Activated CD8-positive, alpha-beta memory T cell treated with anti-CD3 and anti-CD28 coated beads for 36 hours (primary cell): ENCODE results near the gene HAGH. TPM values are rescaled to one million over a fixed set of nuclear protein-coding genes. Genes with fewer than 3 reads are reported as not detected.
"Not testable (repeated sequence)": the region's sequence is repeated elsewhere in the genome, so short reads cannot be mapped to it uniquely, and the experiment has no call there.

Experiments
- CTCF ChIA-PET: fragments of 350-600 bp; sonication (Branson Sonifier 250); formaldehyde crosslinking; loops from one replicate; lab custom pipeline; 2021; ENCODE audit warnings: antibody characterized with exemption; lab: Charles Lee
- POLR2A ChIA-PET: fragments of 350-600 bp; sonication (Branson Sonifier 250); formaldehyde crosslinking; loops from one replicate; lab custom pipeline; 2021; ENCODE audit warnings: antibody characterized with exemption; lab: Charles Lee
- total RNA-seq, 2 experiments: library from RNA; stranded (reverse); gene quantifications; one replicate each; pipeline ENCODE4 v1.2.3, GENCODE V29; 2021

The HAGH gene
- total RNA-seq, 2 experiments from 2014 or later: 34.4 to 35.8 TPM

DNA sequence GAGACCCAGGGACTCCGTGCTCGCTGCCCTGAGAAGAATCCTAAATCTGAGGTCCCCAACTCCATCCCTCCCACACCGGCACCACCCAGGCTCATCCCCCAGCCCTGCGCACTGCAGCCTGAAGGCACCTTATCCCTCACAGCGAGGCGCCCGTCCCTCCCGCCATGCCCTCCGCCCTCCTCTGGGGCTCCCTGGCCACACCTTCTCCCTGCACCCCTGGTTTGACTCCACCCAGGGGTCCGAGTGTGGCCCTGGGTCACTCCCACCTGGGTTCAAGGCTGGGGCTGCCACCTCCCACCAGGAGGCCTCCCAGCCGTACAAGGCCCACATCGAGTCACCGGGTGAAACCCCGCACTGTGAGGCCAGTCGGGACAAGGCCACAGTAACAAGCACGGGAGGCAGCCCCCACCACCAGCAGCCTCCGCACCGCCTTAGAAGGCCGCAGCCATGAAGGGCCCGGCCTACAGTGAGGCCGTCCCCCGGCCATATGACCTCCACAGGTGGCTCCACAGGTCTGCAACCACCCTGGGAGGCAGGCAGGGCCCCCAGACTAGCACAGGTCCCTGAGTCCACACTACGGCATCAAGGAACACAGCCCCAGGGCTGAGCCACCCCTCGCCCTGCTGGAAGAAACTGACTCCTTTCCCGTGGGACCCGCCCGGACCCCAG is 8.3 kb downstream of the HAGH start:
- ChIA-PET POLR2A (no interaction called here), CTCF (no interaction called here)

DNA sequence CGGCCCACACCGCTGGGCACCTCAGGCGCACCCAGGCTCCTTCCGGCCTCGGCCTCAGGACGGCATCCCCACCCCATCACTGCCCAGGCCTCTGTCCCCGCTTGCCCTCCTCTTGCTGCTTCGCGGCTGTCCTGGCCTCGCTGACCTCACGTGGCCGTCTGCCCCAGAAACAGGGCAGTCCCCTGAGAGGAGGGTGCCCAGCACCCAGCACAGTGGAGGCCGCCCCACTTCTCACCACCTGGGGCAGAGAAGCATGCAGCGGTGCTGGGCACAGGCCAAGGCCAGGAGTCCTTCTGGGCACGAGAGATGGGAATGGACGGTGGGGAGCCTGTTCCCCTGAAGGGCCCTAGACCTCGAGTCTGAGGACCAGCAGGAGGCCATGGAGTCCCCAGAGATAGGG is 8.9 kb downstream of the HAGH start:
- CTCF ChIA-PET: interaction anchor here (1.7 kb wide), 1 partner anchor 10 kb away, joined by 4 read pairs; the partner anchor contains the start of gene FAHD1
- POLR2A ChIA-PET: no interaction called here

DNA sequence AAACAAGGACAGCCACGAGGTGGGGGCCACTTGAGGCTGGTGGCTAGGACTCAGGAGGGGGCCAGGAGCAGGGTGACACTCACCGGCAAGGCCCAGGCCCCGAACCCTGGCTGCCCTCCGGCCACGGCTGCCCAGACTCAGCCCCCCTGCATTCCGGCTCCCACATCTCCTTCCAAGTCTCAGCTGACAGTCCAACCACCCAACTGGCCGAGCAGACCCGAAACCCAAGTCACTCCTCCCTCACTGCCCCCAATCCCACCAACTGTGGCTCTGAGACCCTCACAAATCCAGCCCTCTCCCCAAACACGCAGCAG is 9.4 kb downstream of the HAGH start:
- ChIA-PET CTCF (interaction anchor here (1.7 kb wide), 1 partner anchor 10 kb away, joined by 4 read pairs; the partner anchor contains the start of gene FAHD1), POLR2A (no interaction called here)

DNA sequence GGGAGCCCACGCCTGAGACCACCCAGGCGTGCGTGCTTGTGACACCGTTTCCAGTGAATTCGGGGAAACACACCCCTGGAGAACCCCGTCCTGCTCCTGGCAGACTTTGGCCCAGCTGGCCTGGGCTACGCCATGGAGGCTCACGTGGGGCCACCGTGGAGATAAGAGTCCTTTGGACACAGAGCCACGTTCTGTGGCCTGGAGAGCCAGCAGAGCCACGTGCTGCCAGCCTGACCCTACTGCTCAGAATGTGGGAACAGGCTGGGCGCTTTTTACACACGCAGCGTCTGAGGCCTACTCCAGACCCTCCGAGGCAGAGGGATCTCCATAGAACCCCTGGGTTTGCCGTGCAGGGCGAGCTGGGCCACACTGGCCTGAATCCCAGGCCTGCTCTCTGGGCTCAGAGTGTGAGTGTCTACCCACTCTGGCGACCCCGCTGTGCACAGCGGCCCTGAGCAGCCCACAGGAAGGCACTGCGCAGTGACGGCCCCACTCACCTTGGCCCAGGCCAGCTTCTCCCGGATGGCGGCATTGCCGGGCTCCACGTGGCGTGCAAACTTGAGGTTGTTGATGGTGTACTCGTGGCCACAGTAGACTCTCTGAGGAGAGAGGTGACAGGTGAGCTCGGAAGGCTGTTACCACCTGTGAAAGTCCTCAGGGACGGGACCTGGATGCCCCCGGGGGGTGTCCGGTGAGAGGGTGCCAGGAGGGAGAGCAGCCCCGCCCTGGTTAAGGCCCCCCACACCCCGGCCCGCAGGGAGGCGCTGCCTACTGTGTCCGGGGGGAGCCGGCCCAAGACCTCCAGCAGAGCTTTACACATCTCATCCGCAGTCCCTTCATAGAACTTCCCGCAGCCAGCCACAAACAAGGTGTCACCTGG is 10.0 kb downstream of the HAGH start:
- CTCF ChIA-PET: interaction anchor here (1.7 kb wide), 1 partner anchor 11 kb away, joined by 4 read pairs; the partner anchor contains the start of gene FAHD1
- POLR2A ChIA-PET: no interaction called here

DNA sequence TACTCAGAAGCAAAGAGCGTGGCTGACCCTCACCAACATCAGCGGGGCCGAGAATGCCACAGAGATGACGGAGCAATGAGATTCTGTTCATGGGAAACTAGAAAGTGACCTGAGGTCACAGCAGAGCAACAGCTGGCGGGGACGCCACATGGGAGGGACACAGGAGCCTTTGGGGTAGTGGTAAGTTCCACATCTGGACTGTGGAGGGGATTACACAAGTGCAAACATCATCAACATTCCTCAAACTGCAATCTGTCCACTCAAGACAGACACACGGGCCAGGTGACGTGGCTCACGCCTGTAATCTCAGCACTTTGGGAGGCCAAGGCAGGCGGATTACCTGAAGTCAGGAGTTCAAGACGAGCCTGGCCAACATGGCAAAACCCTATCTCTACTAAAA is 11.2 kb downstream of the HAGH start:
- POLR2A ChIA-PET: no interaction called here

DNA sequence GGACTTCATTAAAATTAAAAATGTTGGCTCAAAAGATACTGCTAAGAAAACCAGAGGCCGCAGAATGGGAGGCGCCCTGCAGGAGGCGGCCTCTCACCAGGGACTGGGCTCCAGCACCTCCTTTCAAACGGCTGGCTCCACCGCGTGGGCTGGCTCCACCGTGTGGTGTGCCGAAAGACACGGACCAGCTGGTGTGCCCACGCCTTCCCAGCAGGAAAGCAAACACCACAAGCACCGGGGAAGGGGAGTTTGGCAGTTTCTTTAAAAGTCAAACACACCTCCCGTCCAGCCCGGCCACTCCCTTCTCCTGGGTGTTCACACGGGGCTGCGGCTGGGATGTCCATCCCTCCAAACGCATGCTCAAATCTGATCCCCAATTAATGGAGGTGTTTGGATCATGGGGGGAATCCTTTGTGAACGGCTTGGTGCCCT is 13.9 kb downstream of the HAGH start:
- CTCF ChIA-PET: no interaction called here
- POLR2A ChIA-PET: no interaction called here

More for the DNA sequence above, 11.2 kb downstream of the HAGH start:
- CTCF ChIA-PET: no interaction called here

DNA sequence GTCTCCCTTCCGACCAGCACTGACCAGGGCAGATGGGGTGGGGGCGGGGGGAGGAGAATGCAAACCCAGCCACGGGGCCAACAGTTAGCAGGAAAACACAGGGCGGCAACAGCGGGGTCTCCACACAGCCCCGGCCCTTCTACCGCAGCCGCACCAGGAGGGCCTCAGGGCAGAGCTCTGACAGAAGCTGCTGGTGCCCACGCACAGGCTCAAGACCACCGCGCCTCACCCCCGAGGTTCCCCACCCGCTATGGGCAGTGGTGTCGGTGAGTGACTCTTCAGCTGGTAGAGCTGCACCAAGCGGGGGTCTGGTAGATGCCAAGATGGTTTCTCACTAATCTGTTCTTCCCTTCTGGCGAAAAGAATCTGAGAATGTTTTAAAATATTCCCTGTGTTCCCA is 16.1 kb downstream of the HAGH start:
- CTCF ChIA-PET: no interaction called here
- POLR2A ChIA-PET: no interaction called here

DNA sequence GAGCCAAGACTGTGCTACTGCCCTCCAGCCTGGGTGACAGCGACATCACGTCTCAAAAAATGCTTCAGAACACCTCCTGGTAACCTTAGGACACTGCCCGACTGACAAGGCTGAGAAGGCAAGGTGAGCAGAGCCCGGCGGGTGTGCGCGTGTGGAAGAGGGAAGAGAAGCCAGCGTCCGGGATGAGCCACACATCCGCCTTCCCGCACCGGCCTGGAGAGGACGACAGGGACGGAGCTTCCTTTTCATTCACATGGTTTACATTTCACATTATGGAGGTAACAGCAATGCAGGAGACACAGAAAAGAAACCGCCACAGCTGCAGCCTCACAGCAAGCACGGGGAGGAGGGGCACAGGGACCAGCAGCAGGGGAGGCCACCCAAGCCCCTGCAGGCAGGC is 16.5 kb downstream of the HAGH start:
- POLR2A ChIA-PET: no interaction called here
- CTCF ChIA-PET: no interaction called here

DNA sequence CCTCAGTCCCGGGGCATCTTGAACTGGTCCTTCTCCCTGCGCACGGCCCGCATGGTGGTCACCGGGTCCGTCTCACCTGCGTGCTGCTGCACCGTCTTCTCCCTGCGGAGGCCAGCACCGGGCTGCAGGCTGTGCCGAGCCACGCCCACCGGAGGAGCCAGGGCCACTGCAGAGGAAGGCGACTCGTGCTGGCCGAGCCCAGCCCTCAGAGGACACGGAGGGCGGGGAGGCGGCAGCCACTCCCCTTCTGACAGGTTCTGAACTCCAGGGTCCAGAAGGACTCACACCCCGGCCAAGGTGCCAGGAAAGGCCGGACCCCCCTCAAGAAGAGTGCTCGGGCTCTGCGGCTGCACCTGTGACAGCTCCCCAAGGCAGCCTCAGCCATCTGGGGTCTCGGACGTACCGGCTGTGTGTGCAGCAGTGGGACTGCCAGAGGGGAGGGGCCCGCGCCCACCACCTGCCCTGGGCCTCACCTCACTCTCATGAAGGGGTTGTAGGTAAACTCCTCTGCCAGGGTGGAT is 17.3 kb downstream of the HAGH start:
- ChIA-PET POLR2A (no interaction called here), CTCF (no interaction called here)

DNA sequence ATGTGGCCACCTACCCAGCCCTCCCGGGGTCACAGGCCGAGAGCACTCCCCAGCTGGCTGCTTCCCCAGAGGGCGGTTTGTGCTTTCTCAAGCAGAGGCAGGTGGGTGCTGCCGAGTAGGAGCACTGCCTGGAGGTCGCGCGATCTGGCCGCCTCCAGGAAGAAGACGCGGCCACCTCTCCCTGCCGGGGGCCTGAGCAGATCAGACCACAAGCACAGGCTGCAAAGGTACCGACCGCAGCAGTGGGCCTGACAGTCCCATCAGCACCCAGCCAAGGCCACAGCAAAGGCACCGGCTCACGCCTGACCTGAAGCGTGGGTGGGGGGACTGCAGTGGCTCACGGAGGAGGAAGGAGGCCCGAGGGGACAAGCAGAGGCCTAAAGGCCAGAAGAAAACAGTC is 17.9 kb downstream of the HAGH start:
- ChIA-PET CTCF (no interaction called here), POLR2A (no interaction called here)

DNA sequence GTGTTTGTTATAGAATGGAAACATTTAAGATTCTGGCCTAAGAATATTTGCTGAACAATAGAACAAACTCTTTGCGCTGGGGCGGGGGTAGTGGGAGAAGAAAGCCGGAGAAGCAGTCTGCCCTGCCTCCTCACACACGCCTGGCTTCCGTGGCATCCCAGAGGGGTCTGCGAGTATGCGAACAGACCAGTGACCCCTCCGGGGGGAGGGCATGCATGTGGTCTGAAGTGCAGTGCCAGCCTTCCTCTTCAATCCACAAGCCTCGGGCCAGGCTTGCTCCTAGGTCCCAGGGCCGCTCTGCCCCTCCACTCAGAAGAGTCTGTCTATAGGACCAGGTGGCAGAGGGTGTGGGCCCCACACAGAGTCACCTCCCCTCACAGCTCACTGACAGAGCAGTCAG is 19.0 kb downstream of the HAGH start:
- CTCF ChIA-PET: no interaction called here
- POLR2A ChIA-PET: no interaction called here

DNA sequence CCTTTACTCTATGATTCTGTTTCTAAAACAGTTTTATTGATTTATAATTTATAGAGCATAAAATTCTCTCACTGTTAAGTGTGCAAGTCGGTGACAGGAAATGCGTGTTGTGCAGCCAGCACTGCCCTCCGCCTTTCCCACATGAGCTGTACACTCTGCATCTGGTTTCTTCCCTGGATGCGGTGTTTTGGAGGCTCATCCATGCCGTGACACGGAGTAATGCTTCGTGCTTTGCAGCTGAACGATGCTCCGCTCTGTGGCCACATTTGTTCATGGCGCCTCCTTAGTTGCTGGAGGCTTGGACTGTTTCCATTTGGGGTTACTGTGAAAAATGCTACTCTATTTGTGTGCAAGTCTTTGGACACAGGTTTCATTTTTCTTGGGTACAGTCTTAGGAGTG is 25.9 kb downstream of the HAGH start:
- ChIA-PET POLR2A (no interaction called here), CTCF (no interaction called here)

DNA sequence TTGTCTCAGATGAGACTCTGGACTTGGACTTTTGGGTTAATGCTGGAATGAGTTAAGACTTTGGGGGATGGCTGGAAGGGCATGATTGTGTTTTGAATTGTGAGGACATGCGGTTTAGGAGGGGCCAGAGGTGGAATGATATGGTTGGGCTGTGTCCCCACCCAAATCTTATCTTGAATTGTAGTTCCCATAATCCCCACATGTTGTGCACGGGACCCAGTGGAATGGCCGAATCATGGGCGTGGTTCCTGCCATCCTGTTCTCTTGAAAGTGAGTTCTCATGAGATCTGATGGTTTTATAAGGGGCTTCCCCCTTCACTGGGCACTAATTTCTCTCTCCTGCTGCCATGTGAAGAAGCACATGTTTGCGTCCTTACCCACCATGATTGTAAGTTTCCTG is 27.4 kb downstream of the HAGH start:
- CTCF ChIA-PET, POLR2A ChIA-PET: not testable (repeated sequence)

DNA sequence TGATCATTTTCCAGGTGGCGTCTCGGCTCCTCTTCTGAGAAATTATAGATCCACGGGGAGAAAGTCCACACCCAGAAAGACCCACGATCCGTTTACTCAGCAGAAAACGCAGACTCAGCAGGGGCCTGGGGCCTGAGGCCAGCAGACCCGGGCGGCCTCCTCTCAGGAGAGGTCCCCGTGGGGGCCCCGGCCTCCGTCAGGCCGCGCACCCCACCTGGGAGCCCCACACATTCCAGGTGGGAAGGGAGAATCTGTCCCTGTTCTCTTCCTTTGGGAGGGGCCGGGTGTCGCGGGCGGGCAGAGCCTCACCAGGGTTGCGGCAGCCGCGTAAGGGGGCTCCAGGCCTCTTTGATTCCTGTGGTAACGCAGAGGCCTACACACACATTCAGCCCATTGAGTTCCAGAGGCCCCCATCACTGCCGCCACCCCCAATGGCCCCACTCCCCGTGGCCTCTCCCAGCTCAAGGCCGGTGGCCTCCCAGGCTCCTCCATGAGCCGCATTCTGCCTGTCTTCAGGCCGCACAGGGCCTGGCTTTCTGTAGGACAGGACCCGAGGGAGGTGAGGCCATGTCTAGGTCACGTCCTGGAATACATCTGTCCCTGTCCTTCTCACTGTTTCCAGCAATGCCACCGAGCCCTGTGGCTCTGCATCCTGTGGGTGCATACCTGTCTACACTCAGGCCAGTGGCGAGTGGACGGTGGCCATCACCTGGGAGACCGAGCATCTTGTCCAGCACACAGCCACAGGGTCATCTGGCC is 31.5 kb downstream of the HAGH start:
- ChIA-PET CTCF (no interaction called here), POLR2A (no interaction called here)

DNA sequence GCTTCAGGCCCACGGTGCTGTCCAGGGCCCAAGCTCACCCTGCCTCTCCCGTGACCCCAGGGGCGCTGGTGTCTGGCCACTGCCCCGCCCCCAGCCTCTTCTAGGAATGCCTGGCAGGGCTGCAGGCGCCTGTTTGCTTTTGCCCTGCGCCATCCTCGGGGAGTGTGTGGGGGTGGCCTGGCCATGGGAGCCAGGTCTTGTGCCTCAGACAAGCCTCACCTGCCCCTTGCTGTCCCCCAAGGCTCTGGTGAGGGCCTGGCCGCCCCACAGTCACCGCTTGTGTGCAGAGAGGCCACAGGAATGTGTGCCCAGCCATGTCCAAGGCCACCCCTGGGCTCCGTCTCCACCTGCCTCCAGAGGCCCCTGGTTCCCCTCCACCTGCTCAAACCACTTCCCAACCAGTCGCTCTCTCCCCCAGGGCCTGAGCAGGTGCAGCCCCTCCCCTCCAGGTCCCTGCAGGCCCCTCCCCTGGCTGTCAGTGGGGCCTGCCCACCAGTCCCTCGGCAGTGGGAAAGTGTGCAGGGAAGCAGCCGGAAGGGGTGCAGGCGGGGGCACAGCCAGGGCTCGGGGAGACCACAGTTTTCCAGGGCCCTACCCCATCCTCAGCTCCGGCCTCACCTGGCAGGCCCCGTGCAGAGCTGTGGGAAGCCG is 32.3 kb downstream of the HAGH start:
- ChIA-PET POLR2A (no interaction called here), CTCF (interaction anchor here (1.3 kb wide), 1 partner anchor 12 kb away, joined by 3 read pairs; the partner anchor contains the start of genes NUBP2 and SPSB3)

DNA sequence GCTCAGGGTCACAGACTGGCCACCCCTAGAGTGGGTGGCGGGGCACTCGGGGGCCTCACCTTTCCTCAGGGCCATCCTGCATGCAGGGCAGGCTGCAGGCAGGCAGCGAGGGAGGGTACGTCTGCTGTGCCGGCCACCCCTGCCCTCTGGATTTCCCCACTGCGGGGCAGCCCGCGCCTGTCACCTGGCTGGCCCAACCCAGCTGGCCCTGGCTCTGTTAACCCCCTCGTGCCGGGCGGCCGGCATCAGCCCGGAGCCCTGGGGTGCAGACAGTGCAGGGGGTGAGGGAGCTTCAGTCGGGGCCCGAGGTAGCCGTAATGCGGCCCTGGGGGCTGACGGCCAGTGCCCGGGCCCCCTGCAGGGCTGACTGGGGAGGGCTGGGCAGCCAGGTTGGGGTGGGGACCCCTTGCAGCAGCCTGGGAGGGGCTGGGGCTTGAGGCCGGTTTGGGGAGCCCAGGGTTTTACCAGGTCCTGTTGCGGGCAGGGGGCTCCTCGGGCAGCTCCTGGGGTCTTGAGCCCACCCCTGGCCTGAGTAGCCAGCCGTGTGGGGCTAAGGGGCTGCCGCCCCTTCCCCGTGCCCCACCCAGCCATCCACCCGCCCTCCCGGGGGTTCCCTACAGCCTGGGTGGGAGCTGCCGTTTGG is 32.9 kb downstream of the HAGH start, which contains the start of gene IGFALS:
Gene IGFALS, minus strand, starts transcription at position 128 of the 643 bp plus-strand sequence. Its CDS starts 53 bp downstream, at position 75.
- CTCF ChIA-PET: interaction anchor here (1.3 kb wide), 1 partner anchor 11 kb away, joined by 3 read pairs; the partner anchor contains the start of genes NUBP2 and SPSB3
- POLR2A ChIA-PET: no interaction called here

DNA sequence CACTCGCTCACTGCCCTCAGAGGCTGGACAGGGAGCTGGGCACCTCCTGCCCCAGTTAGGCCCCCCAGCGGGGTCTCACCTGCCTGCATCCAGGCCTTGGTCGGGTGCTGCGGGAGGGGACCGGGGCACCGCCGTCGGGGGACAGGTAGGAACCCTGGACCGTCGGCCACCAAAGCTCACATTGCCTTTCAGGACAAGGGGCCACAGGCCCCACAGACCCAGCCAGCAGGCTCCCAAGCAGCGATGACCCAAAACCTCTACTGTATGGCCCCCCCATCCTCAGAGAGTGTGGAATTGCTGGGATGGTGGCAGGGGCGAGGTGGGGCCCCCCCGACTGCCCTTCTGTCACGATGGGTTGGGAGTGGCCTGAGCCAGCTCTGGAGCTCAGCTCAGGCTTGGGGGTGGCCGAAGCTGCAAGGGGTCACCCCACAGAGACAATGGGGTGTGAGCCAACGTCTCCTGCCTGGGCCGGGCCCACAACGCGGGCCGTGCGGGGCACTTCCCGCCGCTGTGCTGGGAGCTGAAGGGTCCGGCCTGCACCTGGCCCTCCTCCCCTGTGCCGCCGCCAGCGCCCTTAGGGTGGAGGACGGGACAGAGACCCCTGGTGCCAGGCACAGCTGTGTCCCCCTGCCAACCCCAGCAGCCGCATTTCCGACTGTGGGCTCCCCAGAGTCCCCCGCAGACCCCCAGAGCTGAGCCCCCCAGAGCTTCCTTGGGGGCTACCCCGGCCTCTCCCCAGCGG is 33.6 kb downstream of the HAGH start:
- CTCF ChIA-PET: interaction anchor here (0.9 to 1.3 kb wide), 2 partner anchors 9 to 10 kb away, joined by 3 read pairs; partner anchors contain the start of genes NUBP2 and SPSB3
- POLR2A ChIA-PET: no interaction called here
